Urothelium cell line (cell line): ENCODE results near the gene HS3ST5.
A peak's percentile ranks its signal among the peaks of the same experiment; 100 is the strongest.
"Not testable (repeated sequence)": the region's sequence is repeated elsewhere in the genome, so short reads cannot be mapped to it uniquely, and the experiment has no call there.

Source experiments
- DNase-seq: peaks from one replicate; pipeline ENCODE4 v3.0.0; 2011; ENCODE audit warnings: low spot score, mixed read lengths
- FAIRE-seq: peaks from 2 replicates; lab custom pipeline; 2011; peaks lifted over from hg19 to GRCh38; lab: Jason Lieb, UNC

The HS3ST5 gene

GRCh38 chr6:114158838-114159694 lies 183.8 kb downstream of the HS3ST5 start:
- FAIRE-seq (no peak), DNase-seq (no peak)

DNA sequence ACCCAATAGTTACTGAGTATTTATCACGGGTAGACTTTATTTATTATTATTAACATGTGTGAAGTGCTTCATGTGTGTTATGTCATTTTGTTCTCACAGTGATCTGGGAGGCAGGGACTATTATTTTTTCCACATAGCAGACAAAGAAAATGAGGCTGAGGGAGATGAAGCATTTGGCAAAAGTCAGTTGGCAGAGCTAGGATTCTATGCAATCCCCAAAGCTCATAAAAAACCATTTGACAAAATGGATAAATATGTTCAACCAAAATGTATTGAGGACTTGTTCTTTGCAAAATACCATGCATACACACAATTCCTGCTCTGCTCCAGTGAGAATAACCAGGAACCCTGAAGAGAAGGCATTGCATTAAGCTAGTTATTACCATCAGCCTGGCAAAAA lies 184.4 kb downstream of the HS3ST5 start:
- DNase-seq: no peak
- no peak for FAIRE-seq

DNA sequence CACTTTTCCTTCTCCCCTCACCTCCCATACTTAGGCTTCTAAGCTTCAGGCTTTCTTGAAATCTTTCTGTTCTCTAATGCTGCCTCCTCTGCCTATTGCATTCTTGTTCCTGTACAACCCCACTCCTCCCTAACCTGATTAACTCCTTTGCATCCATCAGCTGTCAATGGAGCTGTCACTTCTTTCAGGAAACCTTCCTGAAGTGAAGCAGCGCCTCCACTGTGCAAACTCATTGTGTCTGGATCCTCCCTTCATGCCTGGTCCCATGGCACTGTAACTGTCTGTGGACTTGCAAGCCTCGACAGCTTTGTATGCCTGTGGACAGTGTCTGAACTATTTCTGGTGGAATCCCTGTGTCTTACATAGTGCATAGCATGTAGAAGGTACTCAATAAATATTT lies 185.0 kb downstream of the HS3ST5 start:
- DNase-seq (no peak), FAIRE-seq (no peak)

DNA sequence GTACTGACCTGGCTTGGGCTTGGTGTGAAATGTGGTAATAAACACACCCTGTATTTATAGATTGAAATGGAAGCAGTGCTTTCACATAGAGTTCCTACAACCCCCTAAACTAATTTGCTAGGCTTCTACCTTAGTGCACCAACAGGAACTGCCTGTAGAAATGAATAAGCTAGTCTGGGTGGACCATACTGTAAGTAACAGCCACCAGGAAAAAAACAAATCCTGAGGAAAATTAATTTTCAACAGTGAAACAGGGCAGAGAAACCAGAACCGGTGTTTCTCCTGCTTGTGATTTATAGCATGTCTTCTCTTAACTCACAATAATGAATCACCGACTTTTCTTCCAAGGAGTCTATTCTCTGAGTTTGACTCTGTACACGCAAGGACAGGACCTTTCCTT lies 187.1 kb downstream of the HS3ST5 start:
- DNase-seq (no peak), FAIRE-seq (no peak)

DNA sequence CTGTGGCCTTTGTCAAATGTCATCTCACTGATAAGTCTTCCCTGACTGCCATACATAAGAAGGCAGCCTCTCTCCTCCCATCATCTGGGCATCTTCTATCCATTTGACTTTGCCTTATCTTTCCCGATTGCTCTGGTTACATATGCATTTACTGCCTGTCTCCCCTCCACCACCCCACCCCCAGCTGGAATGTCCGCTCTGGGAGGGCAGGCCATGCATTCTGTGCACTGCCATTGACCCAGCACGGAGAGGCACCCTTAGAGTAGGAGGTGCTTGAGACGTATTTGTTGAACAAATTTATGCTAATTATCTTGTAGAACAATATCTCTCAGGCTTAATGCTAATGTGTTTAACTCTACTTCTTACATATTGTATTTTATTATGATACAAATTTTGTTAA lies 188.0 kb downstream of the HS3ST5 start:
- no peak for FAIRE-seq
- no peak for DNase-seq

DNA sequence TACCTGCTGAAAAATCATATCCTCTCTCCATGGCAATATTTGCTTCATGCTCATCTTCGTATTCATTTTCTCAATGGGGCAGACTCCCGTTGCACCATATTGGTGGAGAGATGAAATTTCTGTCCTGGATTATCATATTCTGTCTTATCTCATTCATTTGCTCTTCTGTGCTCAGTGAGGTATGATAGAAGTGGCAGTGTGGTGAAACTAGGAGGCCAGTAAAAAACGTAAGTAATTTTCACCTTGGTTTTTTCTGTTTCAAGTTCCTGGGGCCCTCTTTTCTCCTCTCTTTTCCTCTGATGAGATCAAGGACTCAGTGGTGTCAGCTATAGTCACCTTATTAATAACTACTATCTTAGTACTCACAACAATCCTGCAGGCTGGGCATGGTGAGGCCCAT lies 189.4 kb downstream of the HS3ST5 start:
- FAIRE-seq (no peak), DNase-seq (no peak)

- FAIRE-seq (no peak), DNase-seq (no peak)
Observed at GRCh38 chr6:114151064-114151690, 191.6 kb downstream of the HS3ST5 start.

DNA sequence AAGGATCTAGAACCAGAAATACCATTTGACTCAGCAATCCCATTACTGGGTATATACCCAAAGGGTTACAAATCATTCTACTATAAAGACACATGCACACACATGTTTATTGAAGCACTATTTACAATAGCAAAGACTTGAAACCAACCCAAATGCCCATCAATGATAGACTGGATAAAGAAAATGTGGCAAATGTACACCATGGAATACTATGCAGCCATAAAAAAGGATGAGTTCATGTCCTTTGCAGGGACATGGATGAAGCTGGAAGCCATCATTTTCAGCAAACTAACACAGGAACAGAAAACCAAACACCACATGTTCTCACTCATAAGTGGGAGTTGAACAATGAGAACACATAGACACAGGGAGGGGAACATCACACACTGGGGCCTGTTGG lies 193.6 kb downstream of the HS3ST5 start:
- not testable (repeated sequence) for FAIRE-seq, DNase-seq

- no peak for DNase-seq
- no peak for FAIRE-seq
Observed at GRCh38 chr6:114144887-114145851, 197.7 kb downstream of the HS3ST5 start.

DNA sequence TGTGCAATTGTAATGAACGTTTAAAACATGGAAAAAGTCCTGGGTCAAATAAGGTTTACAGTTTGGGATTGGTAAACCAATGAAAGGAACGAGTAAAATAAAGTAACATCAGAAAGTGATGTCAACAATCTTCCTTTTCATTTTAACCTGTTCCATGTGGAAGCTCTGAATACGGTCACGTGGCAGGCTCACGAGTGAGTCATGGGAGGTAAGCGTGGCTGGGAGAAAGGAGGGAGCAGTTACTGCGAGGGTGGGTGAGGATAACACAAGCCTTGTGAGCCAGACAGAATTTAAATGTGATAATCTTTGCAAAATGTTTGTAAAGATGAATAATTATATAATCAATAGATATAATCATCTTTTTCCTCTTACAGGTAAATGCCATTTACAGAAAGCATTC lies 200.6 kb downstream of the HS3ST5 start:
- no peak for FAIRE-seq

DNA sequence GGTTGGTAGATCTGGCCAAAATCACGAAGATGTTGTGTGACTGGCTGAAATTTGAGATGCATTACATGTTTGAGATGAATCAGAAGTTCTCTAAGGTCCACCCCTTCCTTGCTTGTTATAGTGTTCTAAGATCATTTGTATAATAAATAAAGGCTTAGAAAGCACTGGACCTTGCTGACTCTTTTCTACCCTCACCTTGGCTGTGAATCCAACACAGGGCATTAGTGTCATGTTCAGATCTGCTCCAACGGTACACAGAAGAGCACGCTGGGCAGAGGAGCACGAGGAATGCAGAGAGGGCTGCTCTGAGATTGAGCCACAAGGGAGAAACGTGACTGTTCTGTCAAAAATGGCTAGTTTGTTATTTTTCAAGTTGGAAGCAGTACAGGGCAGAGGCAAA lies 202.4 kb downstream of the HS3ST5 start:
- DNase-seq (no peak), FAIRE-seq (no peak)

More for the DNA sequence above, 200.6 kb downstream of the HS3ST5 start:
- DNase-seq: peak; percentile 16

GRCh38 chr6:114138577-114139248 lies 204.1 kb downstream of the HS3ST5 start:
- FAIRE-seq (no peak), DNase-seq (no peak)

DNA sequence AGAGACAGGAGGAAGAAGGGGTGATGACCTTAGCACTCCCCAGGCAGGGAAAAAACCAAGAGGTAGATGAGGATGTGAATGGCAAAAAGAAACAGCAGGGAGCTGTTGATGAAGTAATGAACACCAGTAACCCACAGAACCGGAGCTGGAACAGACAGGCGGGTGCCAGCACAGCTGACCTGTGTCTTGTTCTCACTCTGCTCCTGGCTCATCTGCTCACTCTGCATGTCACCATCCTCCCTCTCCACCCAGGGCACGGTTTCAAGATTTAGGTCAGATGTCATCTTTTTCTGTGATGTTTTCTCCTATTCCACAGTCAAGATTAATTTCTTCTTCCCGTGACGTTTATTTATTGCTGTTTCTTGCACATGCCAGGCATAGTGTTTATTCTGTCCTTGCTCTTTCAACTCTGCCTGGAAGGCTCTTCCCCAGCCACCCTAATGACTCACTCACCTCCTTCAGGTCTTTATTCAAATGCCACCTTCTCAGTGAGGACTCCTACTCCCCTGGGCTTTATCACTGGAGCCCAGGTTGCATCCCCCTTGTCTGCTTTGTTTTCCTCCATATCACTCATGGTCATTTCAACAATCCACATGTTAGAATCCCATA lies 207.4 kb downstream of the HS3ST5 start:
- DNase-seq (no peak), FAIRE-seq (no peak)

DNA sequence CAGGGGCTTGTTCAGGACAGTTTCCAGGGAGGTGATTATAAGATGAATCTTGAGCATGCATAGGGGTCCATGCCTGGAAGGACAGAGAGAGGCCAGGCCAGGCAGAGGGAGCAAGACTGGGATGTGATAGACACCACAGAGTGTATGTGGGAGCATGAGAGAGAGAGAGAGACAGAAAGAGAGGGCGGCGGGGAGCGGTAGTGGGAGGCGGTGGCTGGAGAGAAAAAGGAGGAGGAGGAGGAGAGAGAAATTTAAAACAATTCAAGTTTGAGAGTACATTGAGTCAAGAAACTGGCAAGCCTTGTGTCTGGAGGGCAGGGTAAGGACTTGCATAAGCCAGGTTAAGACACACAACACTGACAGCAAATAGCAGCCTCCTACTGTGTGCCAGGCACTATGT lies 209.0 kb downstream of the HS3ST5 start:
- FAIRE-seq (no peak), DNase-seq (no peak)

DNA sequence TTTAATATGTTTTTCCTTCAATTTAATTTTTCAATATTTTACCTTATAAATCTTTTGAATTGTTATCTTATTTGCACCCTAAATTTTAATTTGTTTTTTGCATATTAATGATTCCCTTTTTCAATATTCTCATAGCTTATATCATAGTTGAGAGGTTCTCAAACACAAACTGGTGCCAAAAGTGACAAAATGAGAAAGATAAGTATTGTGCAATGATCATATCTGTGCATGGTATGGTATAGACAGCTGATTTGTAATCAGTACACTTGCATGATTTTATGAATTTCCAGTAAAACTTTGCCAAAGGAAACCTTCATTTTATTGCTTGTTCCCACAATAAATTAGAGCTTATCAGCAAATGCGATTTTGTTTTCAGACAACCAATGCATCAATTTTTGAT lies 210.9 kb downstream of the HS3ST5 start:
- FAIRE-seq (no peak), DNase-seq (no peak)

DNA sequence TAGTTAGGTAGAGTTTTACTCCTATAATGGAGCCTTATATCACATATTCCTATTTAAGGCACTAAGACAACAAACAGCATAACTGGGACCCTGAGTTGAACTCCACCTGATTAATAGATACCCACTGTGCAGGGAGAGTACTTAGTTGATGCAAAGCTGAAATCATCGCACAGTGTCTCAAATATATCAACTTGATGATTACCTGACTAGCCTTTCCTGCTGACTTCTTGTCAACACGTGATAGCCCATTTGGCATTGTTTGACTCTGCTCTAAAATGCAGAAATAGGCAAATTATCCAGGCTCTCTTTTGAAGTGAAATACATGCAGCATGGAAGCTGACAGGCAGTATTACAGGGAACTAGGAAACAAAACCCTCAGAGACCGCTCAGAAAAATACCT lies 217.2 kb downstream of the HS3ST5 start:
- no peak for FAIRE-seq
- no peak for DNase-seq

- FAIRE-seq: no peak
- DNase-seq: no peak
Observed at GRCh38 chr6:114121913-114122662, 220.7 kb downstream of the HS3ST5 start.

DNA sequence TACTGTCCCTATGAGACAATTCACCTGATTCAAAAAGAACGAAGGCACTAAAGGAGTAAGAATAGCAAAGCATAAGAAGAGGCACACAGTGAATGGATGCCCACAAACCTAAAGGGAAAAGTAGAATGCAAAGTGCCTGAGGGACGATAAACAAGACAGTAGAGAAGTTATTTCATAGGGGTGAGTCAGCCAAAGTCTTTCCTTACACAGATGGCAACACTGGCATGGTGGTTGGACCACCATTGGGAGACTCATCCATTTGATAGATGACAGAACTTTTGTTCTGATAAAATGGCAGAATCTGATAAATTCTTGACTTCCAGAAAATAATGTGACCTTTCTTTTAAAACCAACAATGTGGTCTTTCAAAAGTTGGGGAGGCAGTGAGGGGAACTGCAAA lies 223.8 kb downstream of the HS3ST5 start:
- no peak for FAIRE-seq

GRCh38 chr6:114115652-114116051 lies 227.2 kb downstream of the HS3ST5 start:
- no peak for FAIRE-seq
- no peak for DNase-seq

More for the DNA sequence above, 223.8 kb downstream of the HS3ST5 start:
- DNase-seq: no peak
